Natural killer cell (primary cell): ENCODE data around the gene UHRF2. TPM values are rescaled to one million over a fixed set of nuclear protein-coding genes. Genes with fewer than 3 reads are reported as not detected.

ENCODE experiments used
- ATAC-seq, 3 donors: fragments of 150-1000 bp in 2 of 3; fragments of 200-7000 bp in 1 of 3; cut with Tn5 transposase; 1 replicate in 1 of 3; 2 replicates in 2 of 3; pipeline ENCODE4 v1.10.0; 2021; ENCODE audit warnings: mild to moderate bottlenecking in 2 of 3, moderate library complexity in 2 of 3
- DNase-seq, 2 donors: peaks; one replicate each; pipeline versions ENCODE4 v3.0.0 to v3.0.0-alpha.2; 2013 to 2021; ENCODE audit warnings: mixed read lengths in 1 of 2
- H3K27ac ChIP-seq: one replicate; pipeline ENCODE4 v1.5.1; 2013; ENCODE audit warnings: mild to moderate bottlenecking, low read length
- H3K27me3 ChIP-seq: one replicate; pipeline ENCODE4 v1.6.1; 2013; ENCODE audit warnings: low read length; ENCODE audit not compliant: control insufficient read depth, insufficient read depth
- H3K36me3 ChIP-seq: one replicate; pipeline ENCODE4 v1.6.1; 2013; ENCODE audit warnings: low read length; ENCODE audit not compliant: control insufficient read depth, insufficient read depth
- H3K4me1 ChIP-seq: one replicate; pipeline ENCODE4 v1.6.1; 2013; ENCODE audit warnings: low read length; ENCODE audit not compliant: control insufficient read depth, insufficient read depth
- H3K4me3 ChIP-seq: one replicate; pipeline ENCODE4 v1.5.1; 2013; ENCODE audit warnings: low read length
- H3K9me3 ChIP-seq: one replicate; pipeline ENCODE4 v1.6.1; 2013; ENCODE audit warnings: low read length; ENCODE audit not compliant: control insufficient read depth, insufficient read depth
- H3K27ac Mint-ChIP-seq, 2 donors: one replicate each; pipeline ENCODE4 v1.8.0; 2022; ENCODE audit warnings: mild to moderate bottlenecking in 2 of 2, mixed read lengths in 2 of 2, moderate library complexity in 1 of 2
- H3K27me3 Mint-ChIP-seq, 2 donors: one replicate each; pipeline ENCODE4 v1.8.0; 2022; ENCODE audit warnings: low read depth in 2 of 2, mixed read lengths in 2 of 2
- H3K36me3 Mint-ChIP-seq: one replicate; pipeline ENCODE4 v1.8.0; 2022; ENCODE audit warnings: mixed read lengths
- H3K4me1 Mint-ChIP-seq, 2 donors: one replicate each; pipeline ENCODE4 v1.8.0; 2022; ENCODE audit warnings: mixed read lengths in 2 of 2
- H3K4me3 Mint-ChIP-seq: one replicate; pipeline ENCODE4 v1.8.0; 2022; ENCODE audit warnings: mild to moderate bottlenecking, moderate library complexity, mixed read lengths
- H3K9me3 Mint-ChIP-seq, 2 donors: one replicate each; pipeline ENCODE4 v1.8.0; 2022; ENCODE audit warnings: mixed read lengths in 2 of 2
- WGBS: methylation state at CpG from one replicate; pipeline ENCODE4 v1.1.7; 2013; ENCODE audit warnings: missing lambda C conversion rate; ENCODE audit not compliant: insufficient coverage; 5-methylcytosine and 5-hydroxymethylcytosine counted together
- intact Hi-C: fragments of 100-400 bp; cut with micrococcal nuclease; formaldehyde crosslinking; loops from one replicate; pipeline ENCODE4 v1.14.2; 2022
- total RNA-seq, 4 donors: library from RNA; stranded (reverse); fragments of 120-200 nt in 1 of 4; gene quantifications; one replicate each; pipeline versions ENCODE4 v1.2.3 to v1.2.4, GENCODE V29; 2013 to 2022
- TF ChIP-seq, protein P1 (sequence below): fragments of 200-600 bp; IDR thresholded peaks from one replicate; pipeline ENCODE4 v1.8.0; 2022; ENCODE audit warnings: antibody characterized with exemption

The UHRF2 gene
- total RNA-seq, 3 donors from 2014 or later (not counting 1 experiment from before 2014, with no cell fraction given) = 118 to 130 (median 120) TPM

DNA sequence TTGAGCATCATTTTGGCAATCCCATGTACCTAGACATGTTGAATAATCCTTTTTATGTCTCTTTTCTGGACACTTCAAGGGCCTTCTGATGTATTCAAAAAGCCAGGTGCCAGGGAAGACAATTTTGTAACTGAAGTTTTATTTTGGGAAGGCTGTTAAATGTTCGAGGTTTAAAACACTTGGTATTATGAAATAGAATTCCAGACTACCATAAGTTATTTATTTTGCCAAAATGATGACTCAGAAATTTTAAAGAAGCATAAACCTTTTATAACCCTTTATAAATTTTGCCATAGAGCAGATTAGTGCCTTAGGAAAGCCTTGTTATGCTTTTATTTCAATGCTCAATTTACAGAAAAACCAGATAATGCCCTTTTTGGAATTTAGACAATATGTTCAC, 30.3 kb upstream of the UHRF2 start:
- Mint-ChIP-seq H3K27me3 (peaks cover 0 to 8% of the 10 kb centered on the region in 2 donors), H3K9me3 (no peaks in the 10 kb centered on the region), H3K4me1 (no peaks in the 10 kb centered on the region), H3K4me3 (no peak overlapping the region), H3K36me3 (no peaks in the 10 kb centered on the region), H3K27ac (no peak overlapping the region)
- Histone ChIP-seq H3K4me3 (no peak overlapping the region), H3K36me3 (no peaks in the 10 kb centered on the region), H3K27me3 (no peaks in the 10 kb centered on the region), H3K27ac (no peak overlapping the region), H3K9me3 (no peaks in the 10 kb centered on the region), H3K4me1 (no peaks in the 10 kb centered on the region)
- no peak for ATAC-seq
- intact Hi-C loops = no loop called here
- TF ChIP-seq, protein P1, sequence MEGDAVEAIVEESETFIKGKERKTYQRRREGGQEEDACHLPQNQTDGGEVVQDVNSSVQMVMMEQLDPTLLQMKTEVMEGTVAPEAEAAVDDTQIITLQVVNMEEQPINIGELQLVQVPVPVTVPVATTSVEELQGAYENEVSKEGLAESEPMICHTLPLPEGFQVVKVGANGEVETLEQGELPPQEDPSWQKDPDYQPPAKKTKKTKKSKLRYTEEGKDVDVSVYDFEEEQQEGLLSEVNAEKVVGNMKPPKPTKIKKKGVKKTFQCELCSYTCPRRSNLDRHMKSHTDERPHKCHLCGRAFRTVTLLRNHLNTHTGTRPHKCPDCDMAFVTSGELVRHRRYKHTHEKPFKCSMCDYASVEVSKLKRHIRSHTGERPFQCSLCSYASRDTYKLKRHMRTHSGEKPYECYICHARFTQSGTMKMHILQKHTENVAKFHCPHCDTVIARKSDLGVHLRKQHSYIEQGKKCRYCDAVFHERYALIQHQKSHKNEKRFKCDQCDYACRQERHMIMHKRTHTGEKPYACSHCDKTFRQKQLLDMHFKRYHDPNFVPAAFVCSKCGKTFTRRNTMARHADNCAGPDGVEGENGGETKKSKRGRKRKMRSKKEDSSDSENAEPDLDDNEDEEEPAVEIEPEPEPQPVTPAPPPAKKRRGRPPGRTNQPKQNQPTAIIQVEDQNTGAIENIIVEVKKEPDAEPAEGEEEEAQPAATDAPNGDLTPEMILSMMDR = no peak
- WGBS = no CpG with 5 or more reads among the region's 1 CpG
- DNase-seq = no peak

DNA sequence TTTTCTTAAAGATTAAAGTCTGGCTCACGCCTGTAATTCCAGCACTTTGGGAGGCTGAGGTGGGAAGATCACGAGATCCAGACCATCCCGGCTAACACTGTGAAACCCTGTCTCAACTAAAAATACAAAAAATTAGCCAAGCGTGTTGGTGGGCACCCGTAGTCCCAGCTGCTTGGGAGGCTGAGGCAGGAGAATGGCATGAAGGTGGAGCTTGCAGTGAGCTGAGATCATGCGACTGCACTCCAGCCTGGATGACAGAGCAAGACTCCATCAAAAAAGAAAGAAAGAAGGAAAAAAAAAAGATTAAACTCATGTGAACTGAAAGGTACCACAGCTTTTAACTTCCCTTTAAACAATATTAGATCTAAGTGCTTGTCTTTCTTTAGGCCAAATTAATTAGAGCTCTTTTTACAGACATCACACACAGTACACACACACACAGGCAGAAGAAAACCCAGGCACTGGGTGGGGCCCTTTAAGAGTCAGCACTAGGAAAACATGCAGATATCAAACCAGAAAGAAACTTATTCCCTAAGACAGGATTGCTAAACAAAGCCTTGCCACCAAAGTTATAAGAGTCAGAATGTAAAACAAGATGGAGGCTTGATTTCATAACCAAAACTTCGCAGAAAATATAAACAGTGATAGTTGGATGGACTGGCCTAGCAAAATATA, 29.3 kb upstream of the UHRF2 start:
- intact Hi-C loops = no loop called here
- TF ChIP-seq, protein P1 = no peak

DNA sequence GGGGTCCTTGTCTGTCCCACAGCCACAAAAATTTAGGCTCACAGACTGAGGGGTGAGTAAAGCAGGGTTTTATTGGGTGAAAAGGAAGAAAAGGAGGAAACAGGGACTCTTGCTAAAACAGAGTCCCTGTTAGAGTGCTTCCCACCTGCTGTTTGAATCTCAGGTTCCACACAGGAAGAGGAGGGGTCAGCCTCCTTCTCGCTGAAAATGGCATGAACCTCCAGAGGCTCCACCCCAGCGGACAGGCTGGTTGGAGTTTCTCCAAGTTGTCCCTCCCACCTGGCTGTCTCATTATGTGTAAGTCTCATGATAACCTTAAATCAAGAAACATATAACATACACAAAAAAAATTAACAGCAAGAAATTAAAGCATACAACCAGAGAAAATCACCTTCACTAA, 28.3 kb upstream of the UHRF2 start:
- TF ChIP-seq, protein P1 = no peak
- Mint-ChIP-seq H3K27ac (no peak overlapping the region), H3K4me1 (no peaks in the 10 kb centered on the region), H3K27me3 (peaks cover 0 to 8% of the 10 kb centered on the region in 2 donors), H3K4me3 (no peak overlapping the region), H3K9me3 (no peaks in the 10 kb centered on the region), H3K36me3 (no peaks in the 10 kb centered on the region)
- Histone ChIP-seq H3K9me3 (no peaks in the 10 kb centered on the region), H3K27me3 (no peaks in the 10 kb centered on the region), H3K36me3 (no peaks in the 10 kb centered on the region), H3K4me1 (no peaks in the 10 kb centered on the region), H3K4me3 (no peak overlapping the region), H3K27ac (no peak overlapping the region)
- ATAC-seq (no peak), DNase-seq (no peak)
- intact Hi-C loops = no loop called here
- 49% methylated on average over 2 of the region's 2 CpGs for WGBS

More for the DNA sequence above, 29.3 kb upstream of the UHRF2 start:
- Mint-ChIP-seq H3K27me3 (peaks cover 0 to 8% of the 10 kb centered on the region in 2 donors), H3K4me1 (no peaks in the 10 kb centered on the region), H3K36me3 (no peaks in the 10 kb centered on the region), H3K4me3 (no peak overlapping the region), H3K27ac (no peak overlapping the region), H3K9me3 (no peaks in the 10 kb centered on the region)
- H3K4me3 ChIP-seq = no peak overlapping the region
- no peaks in the 10 kb centered on the region for H3K27me3 ChIP-seq
- no peaks in the 10 kb centered on the region for H3K36me3 ChIP-seq
- no peak for DNase-seq
- H3K9me3 ChIP-seq = no peaks in the 10 kb centered on the region
- no peak for ATAC-seq
- H3K27ac ChIP-seq = no peak overlapping the region
- 90% methylated on average over 5 of the region's 7 CpGs for WGBS
- H3K4me1 ChIP-seq = no peaks in the 10 kb centered on the region

DNA sequence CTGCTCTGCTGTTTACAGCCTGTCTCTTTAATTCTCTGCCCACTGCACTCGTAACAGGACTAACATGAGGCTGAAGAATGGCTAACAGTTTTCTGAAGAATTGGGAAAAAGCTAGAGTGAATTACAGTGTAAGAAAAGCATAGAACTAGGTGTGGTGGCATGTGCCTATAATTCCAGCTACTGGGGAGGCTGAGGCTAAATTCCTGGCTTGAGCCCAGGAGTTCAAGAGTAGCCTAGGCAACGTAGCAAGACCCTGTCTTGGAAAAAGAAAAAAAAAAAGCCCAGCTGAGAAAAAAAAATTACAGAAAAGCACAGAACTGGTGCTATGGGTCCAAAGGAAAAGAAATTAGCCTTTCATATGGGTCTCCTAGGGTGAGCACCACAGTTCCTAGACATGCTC, 13.9 kb upstream of the UHRF2 start:
- Mint-ChIP-seq H3K27ac (no peak overlapping the region), H3K36me3 (no peaks in the 10 kb centered on the region), H3K4me3 (no peak overlapping the region), H3K27me3 (peaks cover 4 to 6% of the 10 kb centered on the region in 2 donors), H3K9me3 (no peaks in the 10 kb centered on the region), H3K4me1 (no peaks in the 10 kb centered on the region)
- ATAC-seq (no peak), DNase-seq (no peak)
- 81% methylated on average over 2 of the region's 2 CpGs for WGBS
- intact Hi-C loops = no loop called here
- H3K36me3 ChIP-seq = no peaks in the 10 kb centered on the region
- H3K9me3 ChIP-seq = no peaks in the 10 kb centered on the region
- H3K4me3 ChIP-seq = no peak overlapping the region
- H3K27me3 ChIP-seq = no peaks in the 10 kb centered on the region
- no peak overlapping the region for H3K27ac ChIP-seq
- TF ChIP-seq, protein P1 = no peak
- no peaks in the 10 kb centered on the region for H3K4me1 ChIP-seq
